Activated T-cell treated with anti-CD3 and anti-CD28 coated beads, Interleukin-2, amount 50 U/mL, for 1 hour (primary cell): Measurements from ENCODE around the gene KY.

Experiments used
- DNase-seq: peaks from one replicate; pipeline ENCODE4 v3.0.0-alpha.2; 2020

Gene KY

GRCh38 chr3:134617608-134618477 is 33.0 kb downstream of the KY start:
- no peak for DNase-seq

DNA sequence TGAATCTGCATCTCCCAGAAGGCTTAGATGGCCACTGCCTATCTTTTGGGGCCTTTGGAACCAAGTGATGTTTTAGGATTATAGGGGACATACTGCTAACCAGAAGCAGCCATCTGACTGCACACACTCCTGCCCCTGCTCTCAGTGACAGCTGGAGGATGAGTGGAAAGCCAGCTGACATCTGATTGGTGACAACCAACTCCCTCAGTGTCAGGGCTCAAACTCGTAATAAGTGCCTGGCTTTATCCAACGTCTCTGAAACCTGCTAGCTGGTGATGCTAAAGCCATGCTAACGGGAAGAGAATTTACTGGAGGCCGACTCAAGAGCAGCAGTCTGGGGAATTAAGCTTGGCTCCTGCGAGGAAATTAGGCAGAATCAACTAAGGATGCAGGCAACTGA is 35.1 kb downstream of the KY start:
- DNase-seq: no peak

DNA sequence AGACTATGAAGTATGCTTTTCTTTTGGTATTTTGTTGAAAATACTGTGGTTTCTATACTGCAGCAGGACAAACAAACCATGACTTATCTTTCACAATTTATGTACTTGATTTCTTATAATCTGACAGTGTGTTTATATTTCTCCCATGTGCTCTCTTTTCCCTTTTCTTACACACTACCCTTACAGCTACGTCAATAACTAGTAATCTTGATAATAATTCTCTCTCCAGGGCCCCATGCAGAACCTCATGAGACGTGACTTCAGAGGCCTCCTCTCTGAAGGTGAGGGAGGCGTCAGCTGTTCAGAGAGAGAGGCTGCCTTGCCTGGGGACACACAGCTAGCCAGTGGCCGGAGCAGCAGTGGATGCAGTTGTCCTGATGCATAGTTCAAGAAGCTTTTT is 35.9 kb downstream of the KY start:
- DNase-seq: no peak

DNA sequence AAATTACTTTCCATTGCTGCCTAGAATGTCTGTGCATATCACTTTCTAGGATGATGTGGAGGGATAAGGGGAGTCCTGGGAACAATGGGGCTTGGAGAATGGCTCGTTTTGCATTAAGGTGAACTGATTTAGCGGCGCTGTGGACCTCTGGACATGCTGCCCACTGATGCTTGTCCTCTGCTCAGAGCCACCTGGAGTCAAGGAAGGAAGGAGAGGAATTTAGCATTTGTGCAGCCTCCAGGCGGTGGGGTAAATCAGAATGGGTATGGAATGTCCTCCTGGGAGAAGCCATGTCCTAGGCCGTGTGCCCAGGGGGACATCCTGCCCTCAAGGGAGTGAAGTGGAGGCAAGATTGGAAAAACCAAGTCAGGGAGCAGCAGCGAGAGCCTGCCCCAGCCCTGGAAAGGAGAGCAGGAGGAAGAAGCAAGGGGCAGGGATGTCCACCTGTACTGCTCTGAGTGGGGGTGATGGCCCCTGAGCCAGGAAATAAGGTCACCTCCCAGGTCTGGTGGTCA is 37.8 kb downstream of the KY start:
- no peak for DNase-seq

- DNase-seq: no peak
Measured at GRCh38 chr3:134611516-134611915, 39.3 kb downstream of the KY start.

GRCh38 chr3:134610432-134611385 is 40.1 kb downstream of the KY start:
- no peak for DNase-seq

DNA sequence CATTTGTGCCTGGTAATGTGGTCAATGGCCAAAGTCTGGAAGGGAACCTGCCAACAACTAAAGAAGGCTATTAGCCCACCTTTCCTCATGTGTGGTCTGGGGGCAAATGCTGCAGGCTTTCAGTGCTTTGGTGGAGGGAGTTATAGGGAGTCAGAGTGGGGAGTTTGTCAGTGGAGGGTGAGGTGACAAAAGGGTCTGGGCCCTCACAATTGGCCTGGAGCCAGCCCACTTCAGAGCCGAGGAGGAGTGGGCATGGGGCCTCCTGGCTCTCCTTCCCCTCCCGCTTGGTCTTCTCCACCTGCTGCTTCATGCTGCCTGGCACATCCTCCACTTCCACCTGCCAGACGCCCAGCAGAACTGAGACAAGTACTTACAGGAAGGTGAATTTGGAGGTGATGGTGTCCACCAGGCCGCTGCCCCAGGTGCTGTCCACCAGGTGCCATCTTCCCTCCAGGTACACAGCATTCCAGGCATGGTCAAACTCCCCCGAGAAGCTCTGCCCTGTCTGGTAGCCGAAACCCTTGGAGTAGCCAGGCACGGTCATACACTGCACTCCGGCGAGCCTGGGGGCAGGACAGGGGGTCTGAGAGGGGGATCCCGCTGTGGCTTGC is 40.9 kb downstream of the KY start:
- no peak for DNase-seq

- no peak for DNase-seq
Measured at GRCh38 chr3:134608771-134609435, 41.9 kb downstream of the KY start.

DNA sequence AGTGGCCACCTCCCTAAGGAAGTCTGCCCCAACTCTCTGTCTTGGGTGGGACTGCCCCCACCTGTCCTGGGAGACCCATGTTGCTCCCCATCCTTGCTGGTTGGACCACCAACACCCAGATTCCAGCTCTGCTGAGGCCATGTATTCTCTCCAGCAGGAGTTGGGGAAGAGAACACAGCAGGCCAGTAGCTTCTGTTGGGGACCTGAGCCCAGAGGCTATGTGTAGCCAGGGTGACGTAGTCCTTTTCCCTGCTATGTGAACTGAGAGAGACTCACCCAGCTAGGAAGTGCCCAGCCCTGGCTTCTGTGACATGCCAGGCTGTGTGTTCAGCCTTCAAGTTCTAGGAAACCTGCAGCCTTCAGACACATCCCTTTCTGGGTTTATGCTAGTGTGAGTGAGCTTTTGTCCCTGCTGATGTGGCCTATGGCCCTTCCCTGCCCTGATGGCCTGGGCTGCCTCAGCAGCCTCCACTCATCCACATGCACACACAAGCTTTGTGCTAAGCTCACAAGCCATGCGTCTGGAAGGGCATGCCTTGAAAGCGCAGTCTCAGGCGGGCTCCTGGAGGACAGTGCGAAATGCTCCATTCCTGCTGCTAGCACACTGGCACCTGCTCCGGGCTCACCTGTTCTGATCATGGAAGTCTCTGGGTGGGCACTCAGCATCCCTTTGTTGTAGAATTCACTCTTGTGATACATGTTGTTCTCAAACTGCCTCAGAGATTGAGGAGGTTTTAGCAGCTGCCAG is 42.6 kb downstream of the KY start:
- no peak for DNase-seq

DNA sequence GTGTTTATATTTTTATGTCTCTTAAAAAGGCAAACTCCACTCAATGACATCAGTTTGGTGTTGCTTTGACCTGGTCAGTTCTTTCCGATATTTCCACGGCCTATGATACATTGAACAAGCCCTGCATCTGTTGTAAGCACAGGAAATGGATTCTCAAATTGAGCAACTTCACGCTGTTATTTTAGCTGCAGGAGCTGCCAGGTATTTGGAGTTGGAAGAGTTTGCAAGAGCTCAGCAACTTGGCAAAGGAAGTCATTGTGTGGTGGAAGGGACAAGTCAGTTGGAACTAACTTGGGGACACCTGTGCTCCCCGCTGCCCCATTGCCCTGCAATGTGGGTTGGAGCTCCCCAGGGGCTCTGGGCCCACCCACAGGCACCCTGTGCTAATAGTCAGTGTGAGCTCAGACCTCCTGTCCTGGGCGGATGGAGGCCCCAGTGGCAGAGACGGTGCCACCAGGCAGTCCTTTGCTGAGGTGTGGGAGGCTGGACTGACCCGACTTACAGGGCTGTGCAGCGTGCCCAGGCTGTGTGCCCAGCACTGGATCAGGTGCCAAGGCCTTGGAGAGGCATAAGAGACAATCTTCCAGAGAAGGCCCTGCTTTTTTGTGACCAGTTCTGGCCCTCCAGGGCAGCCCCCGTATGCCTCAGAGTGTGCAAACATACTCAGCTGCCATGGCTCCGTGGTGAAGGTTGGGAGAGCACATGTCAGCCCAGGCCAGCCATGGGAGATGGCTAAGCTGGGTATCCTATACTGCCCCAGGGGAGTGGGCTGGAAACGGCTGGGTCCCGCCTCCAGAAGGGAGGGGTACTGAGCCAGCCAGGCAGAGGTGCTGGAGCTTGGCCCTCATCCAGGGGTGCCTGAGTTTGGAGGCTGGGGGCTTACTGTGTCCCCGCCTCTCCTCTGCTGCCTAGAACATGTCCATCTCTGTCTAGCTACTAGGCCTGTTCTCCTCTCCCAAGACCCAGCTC is 43.5 kb downstream of the KY start:
- no peak for DNase-seq

DNA sequence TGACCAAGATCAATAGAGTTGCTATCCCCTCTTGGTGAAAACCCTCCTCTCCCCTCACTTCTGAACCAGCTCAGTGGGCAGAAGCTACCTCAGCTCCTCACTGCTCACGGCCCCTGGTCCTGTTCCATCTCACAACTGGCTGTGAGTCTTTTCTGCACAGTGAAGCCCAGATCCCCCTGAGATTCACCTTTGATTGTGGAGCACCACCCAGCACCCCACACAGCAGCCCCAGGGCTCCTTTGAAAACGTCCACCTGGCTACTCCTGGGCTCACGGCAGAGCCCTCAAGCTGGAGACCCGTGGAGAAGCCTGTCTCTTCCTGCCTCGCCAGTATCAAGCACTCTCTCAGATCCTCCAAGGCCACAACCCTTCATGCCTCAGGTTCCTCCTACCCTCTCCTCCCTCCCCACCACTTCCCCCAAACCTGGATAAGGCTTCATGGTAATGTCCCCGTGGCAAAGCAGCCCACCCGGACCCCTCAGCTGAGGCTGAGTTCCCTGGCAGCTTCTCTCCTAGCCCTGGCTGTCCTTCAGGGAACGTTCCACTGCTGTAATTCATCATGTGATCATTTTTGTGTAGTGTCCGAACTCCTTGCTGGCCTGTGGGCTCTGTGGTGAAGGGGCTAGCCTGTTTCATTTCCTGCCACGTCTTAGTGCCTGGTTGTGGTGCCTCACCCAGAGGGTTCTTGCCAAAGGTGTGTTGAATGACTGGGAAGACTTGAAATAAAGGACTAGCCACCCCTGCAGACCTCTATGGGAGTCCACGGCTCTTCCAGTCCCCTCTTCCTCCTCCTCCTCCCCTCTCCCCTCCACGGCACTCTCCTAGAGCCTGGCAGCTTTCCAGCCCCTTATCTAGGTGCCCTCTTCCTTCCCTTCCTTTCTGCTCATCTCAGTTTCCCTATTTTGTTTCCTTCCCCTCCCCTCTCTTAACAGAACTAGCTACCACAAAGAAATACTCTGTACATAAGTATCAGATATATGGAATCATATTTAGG is 44.5 kb downstream of the KY start:
- DNase-seq: no peak

- no peak for DNase-seq
Measured at GRCh38 chr3:134605556-134605955, 45.3 kb downstream of the KY start.

GRCh38 chr3:134603956-134604355 is 46.9 kb downstream of the KY start:
- DNase-seq: no peak

DNA sequence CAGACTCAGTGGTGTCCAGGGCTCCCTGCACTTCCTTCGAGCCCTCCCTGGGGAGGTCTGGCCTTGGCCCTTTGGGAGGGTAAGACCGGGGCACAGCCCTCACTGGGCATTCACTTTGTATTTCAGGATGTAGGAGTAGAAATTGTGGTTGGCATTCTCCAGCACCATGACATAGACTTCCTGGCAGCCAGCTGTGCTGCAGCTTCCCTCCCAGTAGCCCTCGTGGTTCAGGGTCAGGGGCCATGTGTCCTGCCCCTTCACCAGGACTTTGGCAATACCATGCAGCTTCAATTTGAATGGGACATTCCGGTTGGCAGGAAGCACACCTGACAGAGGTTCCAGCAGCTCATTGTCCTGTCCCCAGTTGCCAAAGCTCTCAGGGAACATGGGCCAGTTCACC is 47.3 kb downstream of the KY start:
- DNase-seq: no peak

- DNase-seq: no peak
Measured at GRCh38 chr3:134602440-134602814, 48.4 kb downstream of the KY start.

DNA sequence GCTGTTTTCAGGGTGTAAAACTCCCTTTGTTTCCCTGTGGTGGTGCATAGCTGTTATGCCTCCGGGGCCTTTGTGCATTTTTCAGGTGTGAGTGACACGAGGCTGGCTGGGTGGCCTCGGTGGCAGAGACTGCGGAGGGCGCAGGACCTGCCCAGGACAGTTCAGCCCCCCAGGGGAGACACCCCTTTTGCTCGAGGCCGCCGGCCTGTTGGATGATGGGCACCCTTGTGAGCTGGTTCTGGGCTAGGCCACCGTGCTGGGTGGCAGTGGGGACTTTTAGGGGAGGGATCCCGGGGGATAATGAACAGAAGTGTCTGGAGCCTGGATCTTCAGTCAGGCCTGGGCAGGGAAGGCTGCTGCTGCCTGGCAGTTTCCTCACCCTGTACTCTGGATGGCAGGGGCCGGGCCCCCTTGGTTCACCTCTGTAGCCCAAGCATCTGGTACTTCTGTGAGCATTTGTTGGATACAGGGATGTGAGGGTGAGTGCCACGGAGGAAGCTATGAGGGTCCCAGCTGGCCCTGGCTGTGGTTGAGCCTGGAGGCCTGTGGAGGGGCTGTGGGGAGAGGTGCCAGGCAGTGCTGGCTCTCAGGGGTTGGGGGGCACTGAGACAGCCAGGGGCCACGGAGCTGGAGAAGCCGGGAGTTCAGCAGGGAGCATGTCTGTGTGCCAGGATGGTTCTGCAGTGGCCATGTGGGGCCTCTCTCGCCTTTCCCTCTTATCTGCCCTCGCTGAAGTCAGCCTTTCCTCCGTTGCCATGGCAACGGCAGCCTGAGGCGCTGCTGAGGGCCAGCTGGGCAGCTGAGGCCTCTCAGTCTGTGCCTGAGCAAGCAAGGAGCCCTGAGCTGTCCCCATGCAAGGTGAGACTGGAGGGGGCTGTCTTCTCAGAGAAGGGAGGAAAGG is 49.0 kb downstream of the KY start:
- DNase-seq: no peak

DNA sequence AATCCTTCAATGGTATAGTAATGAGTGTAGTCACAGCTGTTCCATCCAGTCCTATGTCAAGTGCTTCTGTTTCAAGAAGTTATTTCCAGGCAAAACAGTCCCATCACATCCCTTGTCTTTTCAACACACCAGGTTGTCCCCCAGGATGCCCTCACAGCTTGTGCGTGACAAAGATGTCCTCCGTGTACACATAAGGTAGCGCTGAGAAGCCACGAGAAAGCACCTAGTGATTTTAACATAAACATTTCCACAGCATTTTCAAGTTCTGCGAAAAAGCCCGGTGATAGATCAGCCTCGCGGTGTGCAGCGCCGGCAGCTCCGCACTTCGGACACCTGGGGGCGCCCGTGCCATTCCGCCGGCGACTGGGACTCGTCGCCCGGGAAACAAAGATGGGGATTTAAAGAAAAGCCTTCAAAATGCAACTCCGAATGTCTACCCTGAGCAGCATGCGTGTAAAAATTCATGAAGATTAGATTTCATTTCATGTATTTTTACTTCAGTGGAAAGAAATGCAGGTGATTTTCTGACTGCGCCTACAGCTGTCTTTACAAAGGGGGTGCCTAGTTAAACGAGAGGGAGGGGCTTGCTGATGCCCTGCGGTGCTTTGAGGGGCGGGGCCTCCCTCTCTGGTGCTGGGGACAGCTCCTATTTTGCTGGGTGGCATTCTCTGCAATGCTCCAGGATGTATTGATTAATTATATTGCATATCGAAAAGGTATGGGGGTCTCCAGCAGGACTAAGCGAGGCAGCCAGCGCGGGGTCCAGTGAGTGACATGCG is 49.9 kb downstream of the KY start:
- peak; percentile 64 for DNase-seq
